Measurements from ENCODE around the gene VSIG10L.

The VSIG10L gene

DNA sequence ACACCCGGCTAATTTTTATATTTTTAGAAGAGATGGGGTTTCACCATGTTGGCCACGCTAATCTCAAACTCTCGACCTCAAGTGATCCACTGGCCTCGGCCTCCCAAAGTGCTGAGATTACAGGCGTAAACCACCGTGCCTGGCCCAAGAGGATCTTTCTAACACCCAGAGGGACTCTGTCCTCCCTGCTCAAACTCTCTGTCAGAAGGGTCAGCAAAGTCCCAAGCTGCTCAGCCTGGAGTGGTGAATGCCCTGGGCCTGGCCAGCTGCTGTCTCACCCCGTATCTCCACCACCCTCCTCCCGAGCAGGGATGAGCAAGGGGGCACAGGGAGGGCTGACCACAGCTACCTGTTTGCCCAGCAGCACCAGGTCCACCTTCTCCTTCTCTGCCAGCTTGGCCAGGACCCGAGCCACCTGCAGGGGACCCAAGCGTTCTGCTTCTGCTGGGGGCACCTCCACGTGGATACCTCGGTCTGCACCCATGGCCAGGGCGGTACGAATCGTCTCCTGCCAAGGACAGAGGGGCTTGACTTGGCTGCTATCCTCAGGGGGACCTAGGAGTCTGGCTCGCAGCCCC, 10.9 kb upstream of the VSIG10L start:
- Mint-ChIP-seq H3K36me3 (peaks cover 54% of the 10 kb centered on the region), H3K27ac (peak overlapping the region; percentile 71), H3K9me3 (no peaks in the 10 kb centered on the region), H3K4me1 (peaks cover 33% of the 10 kb centered on the region), H3K4me3 (no peak overlapping the region)
- no peak for ATAC-seq
- no peak for DNase-seq (ENCODE audit: low spot score in 2 of 2)

DNA sequence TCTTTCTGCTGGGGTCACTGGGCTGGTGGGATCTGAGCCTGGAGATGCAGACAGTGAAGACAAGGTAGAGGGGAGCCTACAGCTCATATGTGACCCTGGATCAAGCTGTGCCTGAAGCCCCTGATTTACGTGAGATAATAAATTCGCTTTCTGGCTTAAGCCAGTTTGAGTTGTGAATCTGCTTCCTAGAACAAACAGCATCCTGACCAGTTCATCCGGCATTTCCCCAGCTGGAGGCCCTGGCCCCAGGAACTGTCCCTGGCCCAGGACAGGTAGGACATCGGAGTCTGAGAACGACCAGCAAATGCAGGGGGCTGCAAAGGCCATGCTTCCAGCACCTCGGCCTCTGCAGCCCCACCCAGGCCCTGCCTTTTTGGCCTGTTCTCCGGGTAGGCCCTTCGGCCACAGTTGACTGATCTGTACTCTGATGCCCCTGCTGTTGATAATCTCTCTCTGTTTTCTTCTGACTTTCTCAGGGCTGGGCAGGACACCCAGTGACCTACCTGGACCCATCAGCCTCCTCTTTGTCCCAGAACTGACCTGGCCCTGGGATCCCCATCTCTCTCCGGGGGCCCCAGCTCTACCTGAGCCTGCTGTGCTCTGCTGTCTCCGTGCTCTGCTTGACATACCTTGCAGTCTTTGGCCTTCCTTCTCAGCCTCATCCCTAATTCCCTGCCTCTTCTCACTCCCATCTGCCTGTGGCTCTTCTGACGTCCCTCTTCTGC, 9.5 kb upstream of the VSIG10L start:
- Mint-ChIP-seq H3K4me1 (peaks cover 24% of the 10 kb centered on the region), H3K4me3 (no peak overlapping the region), H3K27ac (peak overlapping the region; percentile 71), H3K36me3 (peaks cover 56% of the 10 kb centered on the region), H3K9me3 (no peaks in the 10 kb centered on the region)
- DNase-seq (ENCODE audit: low spot score in 2 of 2) (no peak), ATAC-seq (no peak)

DNA sequence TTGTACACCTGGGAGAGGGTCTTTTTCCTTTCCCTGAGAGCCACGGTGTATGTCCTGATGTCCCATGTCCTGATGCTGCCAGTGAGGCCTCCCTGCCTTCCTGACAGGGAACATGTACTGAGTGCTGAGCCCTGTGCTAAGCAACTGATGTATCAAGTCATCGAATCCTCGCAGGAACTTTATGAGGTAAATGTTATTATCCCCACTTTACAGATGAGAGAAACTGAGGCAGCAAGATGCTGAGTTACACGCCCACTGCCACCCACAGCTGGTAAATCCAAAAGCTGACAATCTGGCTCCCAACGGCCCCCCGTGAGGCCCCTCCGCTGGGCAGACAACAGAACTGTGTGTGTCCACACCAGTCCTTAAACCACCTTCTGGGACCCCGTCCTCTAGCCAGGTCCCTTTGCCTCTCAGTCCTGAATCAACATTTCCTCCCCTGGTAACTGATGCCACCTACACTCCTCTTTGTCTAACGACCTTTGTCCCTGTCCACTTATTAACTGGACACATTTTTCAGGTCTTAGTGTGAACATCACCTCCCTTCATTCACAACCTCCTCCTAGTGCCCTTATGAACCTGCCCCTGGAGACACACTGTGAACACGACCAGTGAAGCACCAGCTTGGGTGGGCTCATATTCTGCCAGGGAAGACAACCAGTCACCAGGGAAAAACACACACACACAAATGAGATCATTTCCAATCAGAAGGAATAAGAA, 5.4 kb upstream of the VSIG10L start:
- Mint-ChIP-seq H3K36me3 (peaks cover 59% of the 10 kb centered on the region), H3K9me3 (no peaks in the 10 kb centered on the region), H3K4me3 (no peak overlapping the region), H3K27ac (peak overlapping the region; percentile 36), H3K4me1 (peaks cover 24% of the 10 kb centered on the region)
- DNase-seq (ENCODE audit: low spot score in 2 of 2) (no peak), ATAC-seq (no peak)

DNA sequence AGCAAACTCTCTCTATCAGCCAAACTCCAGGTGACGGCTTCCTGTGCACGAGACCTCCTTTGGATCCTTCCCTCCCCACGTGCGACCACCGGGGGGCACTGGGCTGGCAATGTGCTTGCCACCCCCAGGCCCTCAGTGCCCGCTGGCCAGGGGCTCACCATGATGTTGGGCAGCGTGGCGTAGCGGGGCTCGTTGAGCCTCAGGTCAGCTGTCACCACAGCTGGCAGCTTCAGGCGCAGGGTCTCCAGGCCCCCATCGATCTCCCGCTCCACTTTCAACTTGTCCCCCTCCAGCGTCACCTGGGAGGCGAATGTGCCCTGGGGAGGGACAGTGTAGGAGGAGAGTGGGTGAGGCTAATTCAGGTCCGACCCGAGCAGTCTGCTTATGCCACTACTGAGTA, 4.8 kb upstream of the VSIG10L start:
- Mint-ChIP-seq H3K4me3 (no peak overlapping the region), H3K36me3 (peaks cover 53% of the 10 kb centered on the region), H3K4me1 (peaks cover 19% of the 10 kb centered on the region), H3K9me3 (no peaks in the 10 kb centered on the region), H3K27ac (no peak overlapping the region)
- DNase-seq (ENCODE audit: low spot score in 2 of 2) (no peak), ATAC-seq (no peak)

DNA sequence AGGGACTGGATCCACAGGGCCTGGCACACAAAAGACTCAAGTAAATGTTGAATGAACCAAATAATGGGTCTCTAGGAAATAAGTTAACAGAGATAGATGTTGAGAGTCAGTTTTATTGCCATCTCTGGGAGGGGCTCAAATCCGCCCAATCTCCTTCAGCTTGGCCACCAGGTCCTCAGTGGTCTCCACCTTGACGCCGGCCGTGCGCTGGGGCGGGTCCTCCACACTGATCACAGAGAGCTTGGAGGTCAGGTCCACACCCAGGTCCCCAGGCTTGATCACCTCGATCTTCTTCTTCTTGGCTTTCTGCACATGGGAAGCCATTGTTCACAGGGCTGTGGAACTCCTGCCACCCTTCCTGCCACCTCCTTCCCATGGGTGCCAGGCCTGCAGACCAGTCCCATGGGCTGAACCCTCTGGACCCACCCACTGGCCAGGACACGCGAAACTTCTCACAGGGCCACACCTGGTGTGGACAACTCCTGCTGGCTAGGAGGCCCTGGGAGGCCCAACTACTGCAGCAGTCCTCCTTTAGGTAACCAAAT, 3.2 kb upstream of the VSIG10L start:
- DNase-seq (ENCODE audit: low spot score in 2 of 2) (no peak), ATAC-seq (no peak)
- H3K9me3 Mint-ChIP-seq, result no peaks in the 10 kb centered on the region
- no peak overlapping the region for H3K4me3 Mint-ChIP-seq
- H3K36me3 Mint-ChIP-seq, result peaks cover 42% of the 10 kb centered on the region
- peak overlapping the region; percentile 44 for H3K27ac Mint-ChIP-seq
- H3K4me1 Mint-ChIP-seq, result peaks cover 22% of the 10 kb centered on the region

DNA sequence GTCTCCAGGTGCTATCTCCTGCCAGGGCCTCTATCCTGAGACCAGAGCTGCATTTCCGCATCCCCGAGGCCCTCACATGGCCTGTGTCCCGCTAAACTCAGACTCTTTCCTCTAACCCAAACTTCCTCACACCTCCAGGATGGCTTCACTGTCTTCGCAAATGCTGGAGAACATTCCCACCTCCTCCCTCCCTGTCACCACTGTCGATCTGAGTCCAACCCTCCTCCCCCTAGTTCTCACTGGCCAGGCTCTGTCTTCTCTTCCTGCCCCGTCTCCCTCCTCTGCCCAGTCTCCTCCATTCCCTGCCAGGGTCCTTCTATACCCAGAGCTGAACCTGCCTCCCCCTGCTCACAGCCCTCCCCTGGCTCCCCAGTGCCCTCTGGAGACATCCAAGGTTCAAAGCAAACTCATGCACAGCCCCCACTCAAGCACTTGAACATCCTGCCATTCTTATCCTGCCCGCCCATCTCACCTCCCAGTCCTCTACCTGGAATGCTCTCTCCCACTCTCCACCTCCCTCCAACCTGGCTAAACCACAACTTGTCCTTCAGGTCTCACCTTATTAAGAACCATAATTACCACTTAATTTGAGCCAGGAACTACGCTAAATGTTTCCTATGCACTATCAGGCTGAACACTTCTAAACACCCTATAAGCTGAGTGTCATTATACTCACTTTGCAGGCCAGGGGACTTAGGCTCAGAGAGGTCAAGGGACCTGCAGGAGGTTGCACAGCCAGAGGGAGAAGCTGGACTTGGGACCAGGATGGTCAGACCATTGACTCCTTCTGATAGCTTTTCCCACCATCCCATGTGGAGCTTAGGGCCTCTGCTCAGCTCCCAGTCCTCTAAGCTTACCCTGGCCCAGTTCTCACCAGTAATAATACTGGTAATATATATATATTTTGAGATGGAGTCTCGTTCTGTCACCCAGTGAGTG, 961 bp upstream of the VSIG10L start:
- no peak overlapping the region for H3K4me3 Mint-ChIP-seq
- DNase-seq (ENCODE audit: low spot score in 2 of 2) (no peak), ATAC-seq (no peak)
- H3K4me1 Mint-ChIP-seq, result peaks cover 37% of the 10 kb centered on the region
- H3K27ac Mint-ChIP-seq, result peak overlapping the region; percentile 23
- peaks cover 24% of the 10 kb centered on the region for H3K36me3 Mint-ChIP-seq
- H3K9me3 Mint-ChIP-seq, result no peaks in the 10 kb centered on the region

DNA sequence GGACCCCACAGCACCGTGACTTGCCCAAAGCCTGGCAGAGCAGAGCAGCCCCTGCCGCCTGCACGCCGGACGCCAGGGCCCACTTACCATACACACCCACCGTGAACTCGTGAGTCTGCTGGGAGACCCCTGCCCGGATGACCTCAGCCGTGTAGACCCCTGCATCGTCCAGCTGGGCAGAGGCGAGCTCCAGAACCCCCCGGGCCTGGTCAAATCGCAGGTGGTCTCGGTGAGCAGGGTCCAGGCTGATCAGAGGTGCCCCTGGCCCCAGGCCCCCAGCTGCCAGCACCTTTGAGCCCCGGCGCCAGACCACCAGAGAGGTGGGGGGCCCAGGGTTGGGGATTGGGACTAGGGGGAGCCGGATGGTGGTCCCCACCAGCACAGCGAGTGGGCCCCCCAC, 873 bp downstream of the VSIG10L start:
- H3K27ac Mint-ChIP-seq, result no peak overlapping the region

DNA sequence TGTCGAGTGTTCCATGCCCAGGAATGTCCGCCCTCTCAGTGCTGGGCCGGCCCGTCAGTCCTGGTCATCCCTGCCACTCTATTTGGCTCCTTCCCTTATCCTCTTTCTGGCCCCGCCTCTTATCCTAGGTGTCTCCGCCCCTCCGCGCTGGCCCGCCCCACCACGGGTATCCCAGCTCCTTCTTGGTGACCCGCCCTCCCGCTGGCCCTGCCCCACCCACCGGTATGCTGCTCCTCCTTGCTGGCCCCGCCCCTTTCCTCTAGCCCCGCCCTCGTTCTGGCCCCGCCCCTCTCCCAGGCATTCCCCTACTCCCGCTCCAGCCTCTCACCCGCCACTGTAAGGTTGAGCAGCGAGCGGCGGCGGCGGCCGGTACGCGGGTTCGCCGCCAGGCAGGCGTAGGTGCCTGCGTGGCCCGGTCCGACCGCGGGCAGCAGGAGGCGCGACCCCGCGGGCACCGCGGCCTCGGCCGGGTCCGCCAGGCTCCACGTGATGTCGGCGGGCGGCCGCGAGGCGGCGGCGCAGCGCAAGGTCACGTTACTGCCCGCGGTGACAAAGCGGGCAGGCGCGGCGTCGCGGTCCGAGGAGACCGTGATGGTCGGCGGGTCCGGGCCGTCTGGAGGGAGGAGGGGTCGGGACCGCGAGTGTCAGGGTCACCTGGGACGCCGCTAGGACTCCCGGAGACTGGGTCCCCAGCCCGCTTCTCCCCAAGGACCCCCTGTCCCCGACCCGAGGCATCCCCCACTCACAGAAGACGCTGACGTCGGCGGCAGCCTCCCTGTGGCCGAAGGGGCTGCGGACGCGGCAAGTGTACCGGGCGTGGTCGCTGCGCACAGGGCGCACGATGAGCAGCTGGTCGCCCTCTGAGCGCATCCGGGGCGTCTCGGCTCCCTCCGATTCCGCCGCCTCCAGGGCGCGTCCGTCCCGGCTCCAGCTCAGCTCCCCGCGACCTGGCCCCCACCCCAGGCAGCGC, 2.0 kb downstream of the VSIG10L start:
- Mint-ChIP-seq H3K4me1 (peaks cover 34% of the 10 kb centered on the region), H3K36me3 (peaks cover 18% of the 10 kb centered on the region)
- peak; percentile 86 for ATAC-seq

More for the DNA sequence above, 873 bp downstream of the VSIG10L start:
- no peaks in the 10 kb centered on the region for H3K9me3 Mint-ChIP-seq
- no peak for ATAC-seq
- peak overlapping the region; percentile 85 for H3K4me3 Mint-ChIP-seq
- peaks cover 37% of the 10 kb centered on the region for H3K4me1 Mint-ChIP-seq
- no peak for DNase-seq (ENCODE audit: low spot score in 2 of 2)
- peaks cover 21% of the 10 kb centered on the region for H3K36me3 Mint-ChIP-seq

DNA sequence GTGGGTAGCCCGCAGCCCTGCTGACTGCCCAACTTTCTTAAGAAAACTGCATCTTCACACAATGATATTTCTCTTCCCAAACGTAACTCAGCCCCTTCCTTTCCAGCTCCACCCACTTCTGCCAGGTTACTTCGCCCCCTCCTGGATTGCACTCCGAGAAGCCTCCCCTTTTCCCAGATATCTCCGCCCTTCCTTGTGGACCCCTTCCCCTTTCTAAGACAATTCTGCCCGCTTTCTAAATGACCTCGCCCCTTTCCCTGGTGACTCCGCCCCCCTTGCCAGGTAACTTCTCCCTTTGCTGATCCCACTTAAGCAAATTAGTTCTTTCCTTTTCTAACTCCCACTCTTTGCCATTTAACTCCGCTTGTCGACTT, 2.6 kb downstream of the VSIG10L start:
- peaks cover 12% of the 10 kb centered on the region for H3K36me3 Mint-ChIP-seq
- no peak for DNase-seq (ENCODE audit: low spot score in 2 of 2)
- peak overlapping the region; percentile 85 for H3K4me3 Mint-ChIP-seq
- H3K27ac Mint-ChIP-seq, result peak overlapping the region; percentile 30
- H3K4me1 Mint-ChIP-seq, result peaks cover 31% of the 10 kb centered on the region
- ATAC-seq, result peak; percentile 3
- H3K9me3 Mint-ChIP-seq, result no peaks in the 10 kb centered on the region

More for the DNA sequence above, 2.0 kb downstream of the VSIG10L start:
- Mint-ChIP-seq H3K27ac (peak overlapping the region; percentile 30), H3K4me3 (peak overlapping the region; percentile 85), H3K9me3 (no peaks in the 10 kb centered on the region)
- DNase-seq (ENCODE audit: low spot score in 2 of 2), result peak; percentile 86 to 96

DNA sequence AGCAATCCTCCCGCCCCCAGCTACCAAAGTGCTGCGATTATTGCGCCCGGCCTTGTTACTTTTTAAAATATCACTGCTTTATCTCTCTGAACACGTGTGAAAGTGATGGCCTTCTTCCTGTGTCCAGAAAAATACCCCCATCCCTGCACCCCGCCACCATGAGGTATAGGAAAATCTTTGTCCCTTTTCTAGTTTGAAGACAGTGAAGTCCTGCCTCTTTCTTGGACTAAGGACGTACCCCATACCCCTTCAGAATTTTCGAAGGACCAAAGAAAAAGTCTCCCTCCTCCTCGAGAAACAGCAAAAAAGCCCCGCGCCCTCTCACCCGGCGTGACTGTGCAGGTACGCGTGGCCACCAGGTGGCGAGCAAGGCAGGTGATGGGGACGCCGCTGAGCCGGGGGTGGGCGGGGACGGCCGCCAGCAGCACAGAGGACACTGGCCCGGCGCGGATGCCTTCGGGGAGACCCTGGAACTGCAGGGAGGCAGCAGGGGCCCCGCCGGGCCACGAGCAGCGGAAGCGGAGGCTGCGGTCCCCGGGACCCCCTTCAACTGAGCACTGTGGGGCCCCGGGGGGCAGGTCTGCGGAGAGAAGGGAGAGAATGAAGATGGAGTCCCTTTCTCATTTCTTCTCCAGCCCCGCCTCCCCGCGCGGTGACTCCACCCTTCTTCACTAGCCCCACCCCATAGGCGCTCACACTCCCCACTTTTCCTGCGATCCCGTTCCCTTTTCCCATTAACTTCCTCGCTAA, 3.2 kb downstream of the VSIG10L start:
- peak overlapping the region; percentile 30 for H3K27ac Mint-ChIP-seq
- ATAC-seq, result peak; percentile 81
- H3K4me3 Mint-ChIP-seq, result peak overlapping the region; percentile 85
- peaks cover 31% of the 10 kb centered on the region for H3K4me1 Mint-ChIP-seq
- H3K36me3 Mint-ChIP-seq, result peaks cover 12% of the 10 kb centered on the region
- DNase-seq (ENCODE audit: low spot score in 2 of 2), result peak; percentile 86 to 94
- H3K9me3 Mint-ChIP-seq, result no peaks in the 10 kb centered on the region

DNA sequence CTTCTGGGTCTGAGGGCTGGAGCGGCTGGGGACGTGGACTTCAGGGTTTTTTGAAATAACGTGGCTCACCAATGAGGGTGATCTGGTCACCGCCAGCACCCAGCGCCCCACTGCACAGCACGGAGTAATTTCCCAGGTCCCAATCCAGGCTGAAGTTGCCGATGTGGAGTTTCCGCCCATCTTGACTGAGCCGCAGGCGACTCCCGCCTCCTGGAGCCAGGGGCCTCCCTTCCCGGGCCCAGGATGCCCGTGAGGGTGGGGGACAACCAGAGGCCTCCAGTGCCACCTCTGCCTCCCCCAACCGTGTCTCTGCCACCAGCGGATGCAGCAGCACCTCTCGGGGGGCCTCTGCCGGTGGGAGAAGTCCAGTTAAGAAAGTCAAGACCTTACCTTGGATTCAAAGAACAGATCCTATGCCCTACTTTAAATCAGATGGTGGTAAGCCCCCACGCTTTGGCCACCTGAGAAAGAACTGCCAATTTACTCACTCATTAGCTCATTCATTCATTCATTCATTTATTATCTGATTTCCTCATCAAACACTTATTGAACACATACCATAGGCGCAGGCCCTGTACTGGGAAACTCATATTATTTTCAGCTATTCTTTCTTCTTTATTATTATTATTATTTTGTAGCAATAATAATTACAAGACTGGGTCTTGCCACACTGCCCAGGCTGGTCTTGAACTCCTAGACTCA, 3.9 kb downstream of the VSIG10L start:
- H3K4me3 Mint-ChIP-seq, result peak overlapping the region; percentile 85
- no peak overlapping the region for H3K27ac Mint-ChIP-seq
- no peak for ATAC-seq
- DNase-seq (ENCODE audit: low spot score in 2 of 2), result no peak
- H3K9me3 Mint-ChIP-seq, result no peaks in the 10 kb centered on the region
- peaks cover 12% of the 10 kb centered on the region for H3K36me3 Mint-ChIP-seq
- peaks cover 29% of the 10 kb centered on the region for H3K4me1 Mint-ChIP-seq

DNA sequence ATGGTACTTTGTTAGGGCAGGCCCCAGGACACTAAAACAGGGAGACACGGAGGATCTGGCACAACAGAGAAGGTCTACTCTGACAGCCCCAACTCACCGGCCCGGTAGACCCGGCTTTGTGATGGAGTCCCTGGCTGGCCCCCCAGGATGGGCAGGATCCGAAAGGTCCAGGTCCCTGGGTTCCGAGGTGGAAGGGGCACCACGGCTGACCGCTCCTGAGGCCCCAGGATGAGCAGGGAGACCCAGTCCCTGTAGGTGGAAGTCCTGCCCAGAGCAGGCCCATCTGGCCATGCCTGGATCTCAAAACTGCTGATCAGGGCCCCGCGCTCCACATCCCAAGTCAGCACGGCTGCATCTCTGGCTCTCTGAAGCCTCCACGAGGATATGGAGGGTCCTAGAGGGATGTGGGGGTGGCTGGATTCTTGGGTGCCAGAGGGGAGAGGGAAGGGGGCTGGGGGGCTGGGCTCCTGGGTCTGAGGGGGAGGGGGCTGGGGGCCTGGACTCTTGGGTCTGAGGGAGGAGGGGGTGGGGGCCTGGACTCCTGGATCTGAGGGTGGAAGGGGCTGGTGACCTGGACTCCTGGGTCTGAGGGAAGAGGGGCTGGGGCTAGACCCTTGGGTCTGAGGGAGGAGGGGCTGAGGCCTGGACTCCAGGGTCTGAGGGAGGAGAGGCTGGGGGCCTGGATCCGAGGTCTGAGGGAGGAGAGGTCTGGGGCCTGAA, 4.6 kb downstream of the VSIG10L start:
- no peak overlapping the region for H3K4me3 Mint-ChIP-seq
- H3K4me1 Mint-ChIP-seq, result peaks cover 22% of the 10 kb centered on the region
- DNase-seq (ENCODE audit: low spot score in 2 of 2) (no peak), ATAC-seq (no peak)
- no peaks in the 10 kb centered on the region for H3K9me3 Mint-ChIP-seq
- peaks cover 9% of the 10 kb centered on the region for H3K36me3 Mint-ChIP-seq
- H3K27ac Mint-ChIP-seq, result no peak overlapping the region

Data from stimulated activated effector memory CD8-positive, alpha-beta T cell treated with anti-CD3 and anti-CD28 coated beads, Interleukin-12 subunit alpha, Interleukin-12 subunit beta, amount 100 ng/mL, for 72 hours (primary cell).